ENCODE data around the gene CLK4.

The CLK4 gene

GRCh38 chr5:178555005-178555404 lies 71.8 kb downstream of the CLK4 start:
- in situ Hi-C loops (cut with MboI; ENCODE audit: low sequenced_read_pairs): loop anchor here (25.0 kb wide), 1 partner anchor 268 kb away; no protein-coding TSS in a partner anchor

GRCh38 chr5:178554311-178554710 lies 72.5 kb downstream of the CLK4 start:
- in situ Hi-C loops (cut with MboI; ENCODE audit: low sequenced_read_pairs): loop anchor here (25.0 kb wide), 1 partner anchor 267 kb away; no protein-coding TSS in a partner anchor

- in situ Hi-C loops (cut with MboI; ENCODE audit: low sequenced_read_pairs): loop anchor here (25.0 kb wide), 1 partner anchor 266 kb away; no protein-coding TSS in a partner anchor
These were observed 73.3 kb downstream of the CLK4 start for GRCh38 chr5:178553517-178553916.
